GM18508 (cell line): ENCODE data around the gene TBC1D7.

ENCODE experiments used
- ATAC-seq: cut with Tn5 transposase; IDR thresholded peaks from one replicate; pipeline ENCODE4 v1.9.1; 2021; ENCODE audit warnings: moderate number of reproducible peaks; ENCODE audit not compliant: insufficient read depth, unreplicated experiment

Gene TBC1D7

DNA sequence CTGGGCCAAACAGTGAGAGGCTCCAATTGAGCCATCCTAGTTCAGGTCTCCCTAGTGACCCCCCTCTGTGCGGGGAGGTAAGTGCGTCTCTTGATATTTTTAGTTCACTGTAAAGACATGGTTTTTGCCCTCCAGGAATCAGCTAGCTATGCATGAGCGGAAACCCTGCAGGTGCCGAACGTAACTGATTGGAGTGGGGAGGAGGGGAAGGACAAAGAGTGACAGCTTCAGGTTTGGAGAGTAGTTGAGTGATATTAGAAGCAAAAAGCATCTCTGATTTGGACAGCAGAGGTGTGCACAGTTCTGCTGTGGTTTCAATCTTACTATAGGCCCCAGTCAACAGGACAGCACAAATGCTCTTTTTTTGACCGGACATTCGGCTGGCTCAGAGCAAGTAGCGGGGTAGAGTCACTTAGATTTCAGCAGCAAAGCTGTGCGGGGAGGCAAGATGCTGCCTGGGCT is 31.8 kb downstream of the TBC1D7 start:
- peak; percentile 34 for ATAC-seq

DNA sequence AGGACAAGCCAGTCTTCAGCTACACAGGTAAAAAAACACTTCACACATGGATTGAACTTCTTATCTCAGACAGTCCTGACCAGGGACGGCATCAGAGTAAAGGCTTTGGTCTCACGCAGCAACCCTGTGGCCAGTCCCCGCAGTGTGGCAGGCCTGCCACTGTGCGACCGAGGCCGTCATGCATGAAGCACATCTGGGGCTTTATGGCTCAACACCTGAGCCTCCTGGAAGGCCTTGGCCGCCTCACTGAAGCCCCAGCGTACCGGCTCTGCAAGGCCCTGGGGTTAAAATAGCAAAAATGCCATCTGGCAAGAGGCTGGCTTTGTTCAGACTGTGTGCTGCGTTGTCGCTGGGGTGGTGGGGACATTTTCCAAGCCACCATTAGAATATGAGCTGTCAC is 32.8 kb downstream of the TBC1D7 start:
- no peak for ATAC-seq

DNA sequence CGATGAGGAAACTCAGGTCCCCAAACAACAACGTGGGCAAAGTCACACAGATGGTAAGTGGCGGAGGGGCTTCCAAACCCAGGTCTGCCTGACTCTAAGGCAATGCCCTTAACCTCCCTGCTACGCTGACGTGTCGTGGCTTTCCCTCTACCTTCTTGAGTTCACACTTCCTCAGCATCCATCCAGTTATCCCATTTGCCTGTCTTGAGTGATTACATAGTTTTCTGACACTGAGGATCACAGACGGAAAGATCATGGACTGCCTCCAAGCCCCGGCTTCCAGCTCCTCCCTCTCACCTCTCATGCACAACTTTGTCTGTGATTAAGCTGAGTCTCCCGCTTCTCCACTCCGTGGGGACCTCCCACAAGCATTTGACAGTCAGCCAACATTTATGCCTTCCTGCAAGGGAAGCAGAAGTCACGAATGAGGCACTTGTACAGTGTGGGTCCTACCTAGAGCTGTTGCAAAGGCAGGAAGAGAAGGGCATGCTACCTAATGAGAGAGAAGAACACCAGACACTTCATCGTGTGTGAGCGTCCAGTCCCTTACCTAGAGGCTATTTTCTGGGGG is 33.8 kb downstream of the TBC1D7 start:
- ATAC-seq = no peak

DNA sequence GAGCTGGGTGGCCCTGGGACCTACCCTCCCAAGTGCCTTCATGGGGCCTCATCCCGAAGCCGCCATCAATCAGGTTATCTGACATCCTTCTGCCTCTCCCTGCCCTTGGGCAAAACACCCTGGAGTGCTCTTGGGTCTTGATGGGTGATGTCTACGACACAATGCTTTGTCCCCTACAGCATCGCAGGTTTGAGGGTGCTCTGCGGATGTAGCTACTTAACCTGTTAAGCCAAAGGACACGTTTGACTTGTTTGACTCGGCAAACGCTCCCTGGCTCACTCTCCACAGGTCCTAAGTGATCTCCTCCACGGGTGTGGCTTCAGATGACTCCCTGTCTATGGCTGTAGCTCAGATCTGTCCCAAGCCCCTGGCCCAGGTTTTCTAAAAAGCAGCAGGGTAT is 35.6 kb downstream of the TBC1D7 start:
- no peak for ATAC-seq

DNA sequence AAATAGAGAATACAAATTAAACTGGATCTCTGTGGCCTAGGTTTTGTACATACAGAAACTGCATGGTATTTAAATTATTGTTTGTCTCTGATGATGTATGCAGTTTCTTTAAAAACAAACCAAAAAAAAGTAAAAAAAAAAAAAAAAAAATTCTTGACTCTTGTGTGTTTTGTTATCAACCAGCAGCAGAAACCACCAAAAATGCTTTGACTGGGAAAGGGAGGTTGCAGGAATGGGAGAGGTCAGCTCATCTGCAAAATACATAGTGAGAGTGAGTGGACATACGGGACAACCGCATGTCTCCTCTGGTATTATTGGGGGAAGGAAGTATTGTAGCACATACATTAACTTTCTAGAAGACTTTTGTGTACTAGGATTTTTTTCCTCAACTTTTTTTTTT is 38.0 kb downstream of the TBC1D7 start:
- no peak for ATAC-seq

DNA sequence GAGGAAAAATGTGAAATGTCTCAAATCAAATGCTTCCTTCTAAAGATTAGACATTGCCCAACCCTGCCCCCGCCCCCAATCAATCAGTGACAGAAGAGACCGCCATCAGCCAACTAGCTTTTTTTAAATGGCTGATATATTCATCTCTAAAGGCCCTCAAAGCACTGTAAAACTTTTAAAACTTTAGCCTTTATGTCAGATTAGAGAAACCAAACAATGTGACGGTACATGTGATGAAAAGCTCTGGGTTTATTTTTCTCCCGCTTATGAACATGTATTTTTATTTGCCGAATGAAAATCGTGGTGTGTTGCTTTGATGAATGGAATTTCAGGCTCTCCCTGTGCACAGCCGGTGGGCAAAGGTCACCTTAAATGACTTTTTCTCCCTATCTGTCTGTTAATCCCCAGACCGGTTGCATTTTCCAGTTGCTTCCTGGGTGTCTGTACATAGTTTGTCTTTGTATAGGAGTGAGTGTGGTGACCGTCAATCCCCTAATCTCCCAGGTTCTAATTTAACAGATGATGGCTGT is 38.5 kb downstream of the TBC1D7 start:
- no peak for ATAC-seq

DNA sequence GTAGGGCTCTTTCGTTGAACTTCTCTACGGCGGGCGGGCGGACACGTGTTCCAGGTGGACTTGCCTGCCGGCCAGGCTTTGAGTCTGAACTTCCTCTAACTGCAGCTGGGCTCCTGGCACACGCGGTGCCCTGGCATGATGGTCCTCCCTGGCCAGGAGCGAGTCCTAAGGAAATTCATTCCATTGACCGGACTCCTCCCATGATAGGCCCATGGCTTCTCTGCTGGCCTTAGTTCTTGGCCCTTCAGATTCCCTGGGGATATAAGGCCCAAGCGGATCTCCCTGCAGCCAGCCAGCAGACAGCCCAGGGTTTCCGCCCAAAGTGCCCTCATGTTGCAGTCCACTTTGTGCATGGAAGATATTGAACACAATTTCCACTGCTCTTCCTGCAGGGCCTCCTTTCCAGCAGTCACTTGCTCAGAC is 39.4 kb downstream of the TBC1D7 start:
- ATAC-seq = no peak

DNA sequence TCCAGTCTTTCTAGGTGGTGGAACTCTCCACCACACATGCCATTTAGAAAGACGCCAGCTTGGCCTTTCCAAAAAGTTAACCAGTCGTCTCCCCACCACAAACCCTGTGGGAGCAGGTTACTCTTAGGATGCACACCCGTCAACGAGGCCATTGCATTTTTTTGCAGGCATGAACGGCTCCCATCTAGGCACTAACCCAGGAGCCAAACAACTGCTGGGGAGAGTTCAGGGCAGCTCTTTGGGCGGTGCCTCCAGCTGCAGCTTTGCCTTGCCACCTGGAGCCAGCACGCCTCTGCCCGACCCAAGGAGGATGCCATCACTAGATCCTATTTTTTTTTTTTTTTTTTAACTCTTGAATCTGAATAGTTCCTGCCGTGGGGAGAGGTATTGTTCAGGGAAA is 39.9 kb downstream of the TBC1D7 start:
- no peak for ATAC-seq

DNA sequence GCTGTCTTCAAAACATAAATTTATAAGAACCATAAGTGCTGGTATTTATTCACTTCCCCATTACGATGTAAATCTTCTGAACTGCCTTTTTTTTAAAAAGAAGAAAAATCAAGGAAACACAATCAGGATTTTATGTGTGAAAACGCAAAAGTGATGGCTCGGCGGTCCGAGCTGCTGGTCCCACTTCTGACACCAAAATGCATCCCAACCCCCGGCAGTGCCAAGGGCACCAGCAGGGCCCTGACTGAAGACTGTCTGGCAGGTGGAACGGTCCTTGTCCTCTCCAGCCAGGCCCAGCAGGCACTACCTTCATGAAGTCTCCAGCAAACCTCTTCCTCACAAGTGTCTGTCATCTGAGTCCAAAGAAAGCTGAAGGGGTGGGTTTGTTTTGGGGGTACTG is 41.2 kb downstream of the TBC1D7 start:
- ATAC-seq = no peak

DNA sequence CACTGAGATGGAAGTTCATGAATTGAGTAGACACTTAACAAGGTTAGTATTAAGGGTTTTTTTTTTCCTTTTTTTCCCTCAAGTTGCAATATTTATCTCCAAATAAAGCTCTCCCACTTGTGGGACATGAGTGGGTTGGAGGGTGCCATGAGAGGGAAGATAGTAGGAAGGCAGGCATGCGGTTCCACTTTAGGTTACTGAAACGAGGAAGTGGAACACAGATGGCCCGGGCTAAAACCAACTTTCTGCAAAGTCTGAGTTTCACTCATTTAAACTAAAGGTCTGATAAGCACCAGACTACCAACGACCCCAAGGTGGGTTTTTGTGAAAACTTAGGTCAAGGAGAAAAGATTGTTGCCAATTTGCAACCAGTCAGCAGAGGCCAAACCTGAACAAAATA is 42.2 kb downstream of the TBC1D7 start:
- no peak for ATAC-seq

DNA sequence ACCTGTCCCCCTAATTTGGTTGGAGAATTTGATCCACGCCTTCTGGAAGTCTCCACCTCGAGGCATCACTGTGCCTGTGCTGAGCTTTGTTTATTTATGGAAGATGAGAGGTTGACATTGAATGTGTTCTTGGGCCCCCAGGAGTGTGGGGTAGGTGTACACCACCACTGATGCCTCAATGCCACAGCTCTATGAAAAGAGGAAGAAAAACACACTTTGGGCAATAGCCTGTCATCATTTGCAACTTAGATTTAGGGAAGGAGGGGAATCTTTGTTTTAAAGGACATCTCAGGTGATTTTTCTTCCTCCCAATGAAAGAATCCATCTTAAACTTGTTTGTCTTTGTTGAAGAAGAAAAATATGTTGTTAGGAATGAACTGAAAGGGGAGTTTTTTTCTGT is 42.6 kb downstream of the TBC1D7 start:
- no peak for ATAC-seq

DNA sequence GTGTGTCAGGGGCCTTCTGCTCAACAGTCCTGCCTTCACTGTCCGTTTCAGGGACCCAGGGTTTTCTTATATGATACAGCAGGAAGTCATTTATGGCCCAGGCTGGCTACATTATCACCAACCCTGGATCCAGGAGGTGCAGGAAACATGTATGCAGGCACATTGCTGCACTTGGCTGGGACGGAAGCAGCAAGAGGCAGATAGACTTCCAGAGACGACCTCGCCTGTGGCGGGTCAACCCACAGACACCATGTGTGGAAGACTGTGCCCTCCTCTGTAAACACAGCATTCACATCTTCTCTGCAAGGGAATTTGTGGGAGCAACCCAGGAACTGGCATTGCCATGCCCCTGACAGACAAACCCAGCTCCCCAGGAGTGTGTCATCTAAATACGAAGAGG is 43.7 kb downstream of the TBC1D7 start:
- ATAC-seq = no peak

DNA sequence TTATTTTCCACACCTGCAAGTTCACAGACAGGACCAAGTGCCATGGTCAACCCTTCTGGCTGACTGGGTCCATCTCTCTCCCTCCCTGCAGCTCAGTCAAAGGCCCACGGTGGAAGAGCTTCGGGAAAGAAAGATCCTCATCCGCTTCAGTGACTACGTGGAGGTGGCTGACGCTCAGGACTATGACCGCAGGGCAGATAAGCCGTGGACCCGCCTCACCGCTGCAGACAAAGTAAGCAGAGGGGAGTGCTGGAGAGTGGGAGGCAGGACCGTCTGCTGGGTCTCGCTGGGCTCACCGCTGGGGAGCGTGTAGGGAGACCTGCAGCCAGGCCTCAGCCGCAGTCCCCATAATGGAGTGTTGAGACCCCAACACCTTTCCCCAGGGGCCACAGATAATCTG is 45.0 kb downstream of the TBC1D7 start:
- no peak for ATAC-seq

DNA sequence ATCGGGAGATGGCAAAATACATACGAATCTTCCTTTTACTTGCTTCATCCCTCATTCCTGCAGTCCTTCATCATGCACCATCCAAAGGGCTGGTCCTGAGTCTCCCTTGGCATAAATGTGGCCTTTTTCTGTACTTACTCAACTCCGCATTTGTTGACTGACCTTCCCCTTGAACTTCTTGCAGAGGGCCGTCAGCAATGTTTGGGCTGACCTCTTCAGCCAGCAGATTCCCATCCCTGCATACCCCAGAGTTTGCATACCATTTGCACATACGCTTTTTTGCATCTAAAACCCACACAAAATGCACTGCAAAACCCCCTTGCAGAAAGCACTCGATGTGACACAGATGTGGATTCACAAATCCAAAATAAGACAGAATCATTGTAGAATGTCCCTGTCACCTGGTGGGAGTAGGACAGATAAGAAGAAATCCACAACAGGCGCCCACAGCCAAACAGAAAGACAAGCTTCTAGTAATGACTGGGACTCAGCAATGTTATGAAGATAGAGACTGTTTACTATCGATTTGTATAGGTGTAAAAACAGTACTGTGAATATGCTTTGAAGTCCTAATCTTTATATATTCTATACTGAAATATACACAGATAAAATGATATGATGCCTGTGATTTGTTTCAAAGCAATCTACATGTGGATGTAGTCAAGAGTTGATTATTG is 45.8 kb downstream of the TBC1D7 start:
- ATAC-seq = no peak

DNA sequence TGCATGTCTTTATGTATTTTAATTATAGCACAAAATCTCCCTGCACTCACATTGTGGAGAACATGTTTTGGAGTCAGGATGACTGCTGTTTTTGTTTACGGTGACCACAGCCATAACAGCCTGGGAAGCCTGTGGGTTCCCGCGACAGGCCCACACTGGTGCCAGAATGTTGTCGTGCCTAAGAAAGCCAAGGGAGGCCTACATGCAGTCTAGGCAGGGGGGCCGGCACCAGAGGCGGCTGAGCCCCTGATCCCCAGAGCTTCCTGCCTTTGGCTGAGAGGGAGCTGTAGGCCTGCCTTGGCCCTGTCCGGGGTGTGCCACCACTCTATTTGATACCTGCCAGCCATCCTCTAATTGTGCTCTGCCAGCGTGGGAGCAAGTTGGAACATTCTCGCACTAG is 46.7 kb downstream of the TBC1D7 start:
- no peak for ATAC-seq

DNA sequence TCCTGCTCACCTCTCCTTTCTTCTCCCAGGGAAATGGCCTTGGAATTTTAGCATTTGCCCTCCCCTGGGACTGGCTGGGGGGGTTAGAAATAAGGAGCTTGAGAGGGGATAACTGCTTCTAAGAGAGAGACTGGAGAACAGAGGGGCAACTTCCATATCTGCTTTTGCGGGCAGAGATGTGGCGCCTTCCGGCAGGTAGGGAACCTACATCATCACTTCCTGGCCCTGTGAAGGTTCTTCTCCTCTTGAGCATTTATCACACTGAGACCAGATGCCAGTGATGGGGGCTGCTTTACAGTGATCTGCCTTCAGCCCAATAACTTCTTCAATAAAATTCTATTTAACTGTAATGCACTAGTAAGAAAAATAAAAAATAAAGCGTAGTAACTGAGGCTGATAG is 48.1 kb downstream of the TBC1D7 start:
- ATAC-seq = no peak

DNA sequence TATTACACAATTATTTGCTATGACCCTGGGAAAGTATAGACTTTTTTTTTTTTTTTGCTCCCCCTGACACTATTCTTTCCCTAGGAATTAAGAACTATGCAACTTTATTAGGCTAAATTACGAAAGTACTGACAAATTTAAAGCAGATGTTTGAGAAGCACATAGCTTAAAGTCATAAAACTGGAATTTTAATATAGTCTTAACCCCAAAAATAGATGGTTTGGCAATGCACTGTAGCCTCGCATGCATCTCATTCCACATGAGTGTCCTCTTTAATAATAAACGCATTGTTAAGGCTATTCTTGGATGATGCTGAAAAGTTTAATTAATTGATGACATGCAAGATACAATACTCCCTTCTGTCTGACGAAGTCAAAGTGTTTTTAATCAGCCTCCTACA is 49.3 kb downstream of the TBC1D7 start:
- no peak for ATAC-seq

DNA sequence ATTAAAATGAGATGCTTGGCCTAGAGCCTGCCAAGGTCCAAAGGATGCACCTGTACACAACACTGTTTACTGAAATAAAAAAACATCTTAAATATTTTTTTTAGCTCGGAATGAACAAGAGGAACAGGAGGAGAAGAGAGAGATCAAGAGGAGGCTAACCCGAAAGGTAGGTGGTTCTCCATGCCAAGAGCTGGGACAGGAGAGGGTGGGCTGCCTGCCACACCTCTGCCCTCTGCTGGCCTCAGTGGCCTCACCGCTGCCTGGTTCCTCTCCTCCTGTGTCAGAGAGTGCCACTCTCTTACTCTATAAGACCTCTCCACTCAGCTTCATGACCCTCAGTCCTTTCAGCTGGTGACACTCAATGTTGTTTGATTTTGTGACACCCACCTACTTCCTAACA is 50.2 kb downstream of the TBC1D7 start:
- no peak for ATAC-seq

DNA sequence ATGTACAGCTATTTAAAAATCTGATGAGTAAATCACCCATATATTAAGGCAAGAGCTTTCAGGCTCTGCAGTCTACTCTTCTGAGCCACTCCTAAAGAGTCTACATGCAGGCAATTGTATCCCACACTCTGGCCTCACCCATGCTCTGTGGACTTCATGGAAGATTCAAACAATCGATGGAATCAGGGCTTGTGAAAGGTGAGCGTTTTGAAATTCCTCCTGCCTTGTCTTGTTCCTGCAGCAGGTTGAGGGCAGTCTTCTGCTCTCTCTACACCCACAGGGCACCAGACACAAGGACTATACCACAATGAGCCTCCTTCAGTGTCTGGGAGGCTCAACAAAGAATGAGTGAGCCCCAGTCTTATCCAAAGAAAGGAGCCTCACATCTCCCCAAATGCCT is 51.1 kb downstream of the TBC1D7 start:
- ATAC-seq = no peak

DNA sequence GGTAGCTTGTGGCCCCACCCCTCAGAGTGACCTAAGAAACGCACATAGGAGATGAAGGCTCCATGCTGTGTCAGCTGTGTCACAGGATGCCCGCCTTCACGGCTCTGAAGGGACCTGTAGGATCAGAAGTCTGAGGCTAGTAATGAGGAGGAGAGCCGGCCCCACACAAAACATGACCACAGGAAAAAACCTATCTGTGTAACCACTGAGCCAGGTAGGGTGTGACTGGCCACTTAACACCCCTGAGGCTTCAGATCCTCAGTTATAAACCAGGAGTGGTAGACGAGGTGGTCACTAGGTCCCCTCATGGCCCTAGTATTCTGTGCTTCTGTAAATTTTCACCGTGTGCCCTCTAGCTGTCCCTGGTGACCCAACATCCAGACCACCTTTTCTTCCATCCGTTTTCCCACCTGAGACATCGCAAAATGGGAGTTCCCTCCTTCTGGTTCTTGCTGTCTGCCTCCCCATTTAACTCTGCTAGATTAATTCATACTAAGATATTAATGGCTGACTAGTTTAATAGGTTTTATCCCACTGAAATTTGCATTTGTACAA is 52.8 kb downstream of the TBC1D7 start:
- no peak for ATAC-seq

DNA sequence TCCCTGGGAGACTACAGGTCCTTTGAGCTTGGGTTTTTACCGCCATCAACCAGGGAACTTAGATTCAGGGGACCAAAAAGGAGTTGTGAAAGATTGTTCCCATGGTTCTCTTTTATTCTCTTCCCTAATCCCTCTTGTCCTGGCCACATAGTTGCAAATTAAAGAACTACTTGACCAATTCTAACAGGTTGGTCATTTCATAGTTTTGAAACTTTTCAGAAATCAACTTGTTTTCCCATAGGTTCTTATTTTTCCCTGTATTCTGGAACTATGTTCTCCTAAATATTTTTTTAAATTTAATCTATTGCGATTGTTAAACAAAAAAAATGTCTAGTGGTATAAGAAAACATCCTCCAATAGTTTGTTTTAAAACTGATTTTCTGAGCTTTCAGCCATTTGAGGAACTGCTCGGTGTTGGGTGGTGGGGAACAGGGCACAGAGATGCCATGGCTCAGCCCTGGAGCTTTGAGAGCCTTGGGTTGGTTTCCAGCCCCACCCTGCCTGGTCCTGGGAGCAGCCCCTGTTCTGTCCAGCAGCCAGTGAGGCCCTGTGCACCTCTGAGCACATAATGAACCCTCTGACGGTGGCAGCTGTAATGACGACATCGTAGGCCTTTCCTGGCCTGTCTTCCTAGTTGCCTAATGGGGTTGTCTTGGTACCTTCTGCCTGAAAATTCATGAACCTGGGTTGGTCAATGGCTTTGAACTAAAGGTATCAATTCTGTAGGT is 53.5 kb downstream of the TBC1D7 start:
- ATAC-seq = no peak
